Tibial artery (tissue), 4 donors: ENCODE data around the gene EHBP1L1.
"Not testable (repeated sequence)": the region's sequence is repeated elsewhere in the genome, so short reads cannot be mapped to it uniquely, and the experiment has no call there.

Experiments
- DNase-seq, 2 donors: peaks; one replicate each; pipeline ENCODE4 v3.0.0-alpha.2; 2019
- H3K27ac ChIP-seq, 2 donors: fragments of 200-600 bp; sonication (generic) in 1 of 2; 1 replicate in 1 of 2; 2 replicates in 1 of 2; pipeline ENCODE4 v1.5.1; 2018 to 2019; ENCODE audit warnings: mild to moderate bottlenecking in 1 of 2
- H3K27me3 ChIP-seq, 2 donors: fragments of 200-600 bp; sonication (generic) in 1 of 2; one replicate each; pipeline versions ENCODE4 v1.5.1 to v1.6.0; 2016 to 2019
- H3K36me3 ChIP-seq, 3 donors: fragments of 200-600 bp; sonication (generic) in 2 of 3; one replicate each; pipeline ENCODE4 v1.5.1; 2016 to 2019; ENCODE audit warnings: mild to moderate bottlenecking in 2 of 3
- H3K4me1 ChIP-seq, 4 donors: fragments of 200-600 bp; sonication (generic) in 2 of 4; 1 replicate in 3 of 4; 2 replicates in 1 of 4; pipeline ENCODE4 v1.5.1; 2016 to 2019
- H3K4me3 ChIP-seq, 2 donors: fragments of 200-600 bp; sonication (generic) in 1 of 2; 1 replicate in 1 of 2; 2 replicates in 1 of 2; pipeline ENCODE4 v1.5.1; 2018 to 2019; ENCODE audit warnings: mild to moderate bottlenecking in 2 of 2
- H3K9me3 ChIP-seq, 3 donors: fragments of 200-600 bp; sonication (generic) in 1 of 3; one replicate each; pipeline ENCODE4 v1.5.1; 2016 to 2019
- CTCF ChIP-seq, 2 experiments: fragments of 200-600 bp in 1 of 2; fragments of 450-650 bp in 1 of 2; IDR thresholded peaks; one replicate each; pipeline ENCODE4 v1.5.1; 2017 to 2019; ENCODE audit warnings: antibody characterized with exemption in 2 of 2, mild to moderate bottlenecking in 1 of 2, moderate library complexity in 1 of 2
- intact Hi-C: fragments of 100-400 bp; cut with DNase I; formaldehyde crosslinking; loops from one replicate; pipeline ENCODE4 v1.15.0; 2023; ENCODE audit warnings: low total_unique reads

Gene EHBP1L1

GRCh38 chr11:65637794-65638419 lies 62.1 kb downstream of the EHBP1L1 start, which contains the start of gene SIPA1:
SIPA1 (plus strand) TSS chr11:65638101; CDS start chr11:65640922, 2,821 bp downstream.
- intact Hi-C loops = no loop called here
- DNase-seq = peak; percentile 51 to 86
- H3K4me1 ChIP-seq = peaks cover 0 to 34% (median 26%) of the 10 kb centered on the region in 4 donors

GRCh38 chr11:65639228-65639597 lies 63.4 kb downstream of the EHBP1L1 start:
- DNase-seq, H3K27ac ChIP-seq, H3K27me3 ChIP-seq, H3K9me3 ChIP-seq, intact Hi-C loops: not testable (repeated sequence)
- H3K4me3 ChIP-seq = peak overlapping the region in 1 of 2 donors; percentile 87
- peaks cover 0 to 34% (median 26%) of the 10 kb centered on the region in 4 donors for H3K4me1 ChIP-seq
- H3K36me3 ChIP-seq = peaks cover 24 to 46% (median 28%) of the 10 kb centered on the region in 3 donors

More at GRCh38 chr11:65637794-65638419, 62.1 kb downstream of the EHBP1L1 start, which contains the start of gene SIPA1:
- Histone ChIP-seq H3K27ac (peak within 1 kb of the TSS; percentile 80 to 81), H3K27me3 (no peaks in the 10 kb centered on the region), H3K9me3 (no peaks in the 10 kb centered on the region), H3K36me3 (peaks cover 28 to 59% (median 34%) of the 10 kb centered on the region in 3 donors), H3K4me3 (peak within 1 kb of the TSS; percentile 60 to 87)
- TF ChIP-seq CTCF (IDR thresholded peaks at IDR 0.05) = peak; percentile 24 to 33

- Histone ChIP-seq H3K4me1 (peaks cover 0 to 39% (median 26%) of the 10 kb centered on the region in 4 donors), H3K27me3 (no peaks in the 10 kb centered on the region), H3K4me3 (peak overlapping the region in 1 of 2 donors; percentile 26), H3K36me3 (peaks cover 18 to 45% (median 23%) of the 10 kb centered on the region in 3 donors), H3K27ac (peak overlapping the region in 1 of 2 donors; percentile 6), H3K9me3 (no peaks in the 10 kb centered on the region)
- intact Hi-C loops = no loop called here
- no peak for TF ChIP-seq CTCF (IDR thresholded peaks at IDR 0.05)
- DNase-seq = no peak
Measured at GRCh38 chr11:65639623-65640482, 64.0 kb downstream of the EHBP1L1 start.

- peaks cover 0 to 39% (median 26%) of the 10 kb centered on the region in 4 donors for H3K4me1 ChIP-seq
Measured at GRCh38 chr11:65640483-65641296, 64.8 kb downstream of the EHBP1L1 start.

More at GRCh38 chr11:65640483-65641296, 64.8 kb downstream of the EHBP1L1 start:
- peak in 1 of 2 donors; percentile 54 for DNase-seq
- Histone ChIP-seq H3K36me3 (peaks cover 10 to 45% (median 23%) of the 10 kb centered on the region in 3 donors), H3K27ac (peak overlapping the region in 1 of 2 donors; percentile 6), H3K9me3 (no peaks in the 10 kb centered on the region), H3K27me3 (no peaks in the 10 kb centered on the region), H3K4me3 (peak overlapping the region; percentile 12 to 26)
- intact Hi-C loops = no loop called here
- no peak for TF ChIP-seq CTCF (IDR thresholded peaks at IDR 0.05)
